Left lobe of liver (tissue), 2 donors: ENCODE data around the gene VCL. TPM values are rescaled to one million over a fixed set of nuclear protein-coding genes. Genes with fewer than 3 reads are reported as not detected.
"Not testable (repeated sequence)": the region's sequence is repeated elsewhere in the genome, so short reads cannot be mapped to it uniquely, and the experiment has no call there.

ENCODE experiments used
- ATAC-seq: fragments of 200-7000 bp; cut with Tn5 transposase; one replicate; pipeline ENCODE4 v1.9.1; 2020; ENCODE audit warnings: mild to moderate bottlenecking, moderate library complexity
- DNase-seq: peaks from one replicate; pipeline ENCODE4 v3.0.0-alpha.2; 2020; ENCODE audit warnings: low spot score
- total RNA-seq: library from RNA; stranded (reverse); gene quantifications from one replicate; pipeline ENCODE4 v1.2.1, GENCODE V29; 2021
- donor health status: DM: no; HTN: no; CAD: no; lungs with moderate emphysema.
- donor health status: DM: no; HTN: yes; CAD: no.

The VCL gene
- total RNA-seq, 1 donor from 2014 or later = 14.5 TPM

DNA sequence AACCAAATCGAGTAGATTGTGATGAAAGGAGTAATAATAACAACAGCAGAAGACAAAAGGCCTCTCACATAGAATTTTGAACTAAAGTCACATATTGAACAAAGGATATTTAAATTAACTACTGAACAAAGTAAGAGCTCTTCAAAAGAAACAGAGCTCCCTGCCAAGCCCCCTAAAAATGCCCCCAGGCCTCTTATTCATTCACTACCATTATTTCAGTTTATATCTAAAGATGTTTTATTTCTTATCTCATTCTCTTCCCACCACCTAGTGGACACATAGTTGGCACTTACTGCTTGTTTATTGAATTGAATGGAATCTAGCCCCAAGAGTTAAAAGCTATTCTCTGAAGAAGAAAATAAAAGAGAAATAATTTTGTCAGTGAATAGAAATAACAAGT is 37.4 kb downstream of the VCL start:
- no peak for DNase-seq

DNA sequence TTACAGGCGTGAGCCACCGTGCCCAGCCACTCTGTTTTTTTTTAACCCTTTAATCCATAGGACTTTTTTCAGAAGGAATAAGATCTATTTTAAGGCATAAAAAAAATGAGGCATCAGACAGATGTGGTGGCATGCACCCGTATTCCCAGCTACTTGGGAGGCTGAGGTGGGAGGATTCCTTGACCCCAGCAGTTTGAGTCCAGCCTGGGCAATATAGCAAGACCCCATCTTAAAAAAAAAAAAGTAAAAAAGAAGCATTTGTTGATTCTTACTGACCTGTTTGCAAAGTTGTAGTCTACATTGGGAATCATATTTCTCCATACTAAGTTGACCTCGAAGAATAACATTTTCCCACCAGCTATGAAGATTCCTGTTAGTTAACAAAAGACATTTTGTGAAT is 38.6 kb downstream of the VCL start:
- no peak for DNase-seq
- no peak for ATAC-seq

More for the DNA sequence above, 37.4 kb downstream of the VCL start:
- no peak for ATAC-seq

DNA sequence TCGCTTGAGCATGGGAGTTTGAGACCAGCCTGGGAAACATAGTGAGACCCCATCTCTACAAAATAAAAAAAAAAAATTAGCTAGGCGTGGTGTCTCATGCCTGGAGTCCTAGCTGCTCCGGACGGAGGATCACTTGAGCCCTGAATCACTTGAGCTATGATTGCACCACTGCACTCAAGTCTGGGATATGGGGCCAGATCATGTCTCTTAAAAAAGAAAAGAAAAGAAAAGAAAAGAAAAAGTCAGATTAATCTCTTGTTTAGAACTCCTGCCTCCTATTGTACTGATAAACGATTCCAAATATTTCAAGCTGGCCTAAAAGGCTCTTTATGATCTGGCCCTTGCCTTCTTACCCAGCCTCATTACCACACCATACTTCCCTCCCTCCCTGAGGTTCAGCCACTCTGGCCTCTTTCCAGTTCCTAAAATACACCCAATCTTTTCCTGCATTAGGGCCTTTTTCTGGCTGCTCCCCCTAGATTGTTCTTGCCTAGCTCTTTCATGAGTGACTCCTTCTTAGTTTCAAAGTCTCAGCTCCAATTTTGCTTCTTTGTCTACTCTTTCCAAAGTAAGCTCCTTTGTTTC is 41.7 kb downstream of the VCL start:
- ATAC-seq (peak; percentile 29), DNase-seq (no peak)

- DNase-seq = no peak
- ATAC-seq = no peak
Measured at GRCh38 chr10:74040200-74041126, 42.5 kb downstream of the VCL start.

GRCh38 chr10:74044419-74044818 is 46.5 kb downstream of the VCL start:
- DNase-seq = no peak

DNA sequence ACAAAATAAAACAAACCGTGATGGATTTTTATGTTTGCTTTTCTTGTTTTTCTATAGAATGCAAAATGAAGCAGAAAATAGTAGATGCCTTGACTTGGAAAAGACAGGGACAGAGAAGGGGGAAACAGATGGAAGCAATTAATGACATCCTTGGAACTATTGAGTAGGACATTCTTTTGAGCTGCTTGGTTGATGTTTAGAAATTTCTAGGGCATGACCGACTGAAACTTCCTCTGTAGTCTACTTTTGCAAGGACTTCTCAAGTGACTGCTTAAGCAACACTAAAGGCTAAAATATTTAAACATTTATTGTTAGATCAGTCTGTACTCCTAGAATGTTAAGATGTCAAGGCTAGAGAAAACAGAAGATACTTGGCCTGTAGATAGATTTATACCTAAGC is 49.4 kb downstream of the VCL start:
- no peak for DNase-seq
- ATAC-seq = no peak

More at GRCh38 chr10:74044419-74044818, 46.5 kb downstream of the VCL start:
- ATAC-seq = no peak

DNA sequence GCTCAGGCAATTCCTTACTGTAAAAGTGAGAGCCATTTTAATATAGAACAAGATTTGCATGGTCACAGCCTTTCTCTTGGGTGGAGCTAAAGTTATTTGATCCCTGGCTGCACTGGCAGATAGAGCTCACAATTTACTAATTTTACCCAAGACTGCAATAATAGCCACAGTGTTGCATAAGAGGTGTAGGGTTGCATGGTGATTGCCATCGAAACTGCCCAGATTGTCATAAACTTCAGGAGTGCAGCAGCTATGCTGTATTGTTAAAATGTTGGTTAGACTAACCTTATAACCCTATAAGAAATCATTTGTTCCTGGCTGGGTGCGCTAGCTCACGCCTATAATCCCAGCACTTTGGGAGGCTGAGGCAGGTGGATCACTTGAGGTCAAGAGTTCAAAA is 50.0 kb downstream of the VCL start:
- DNase-seq (no peak), ATAC-seq (peak; percentile 61)

GRCh38 chr10:74048433-74048832 is 50.5 kb downstream of the VCL start:
- DNase-seq (no peak), ATAC-seq (peak; percentile 19)

GRCh38 chr10:74049955-74050354 is 52.0 kb downstream of the VCL start:
- no peak for DNase-seq
- ATAC-seq = no peak

DNA sequence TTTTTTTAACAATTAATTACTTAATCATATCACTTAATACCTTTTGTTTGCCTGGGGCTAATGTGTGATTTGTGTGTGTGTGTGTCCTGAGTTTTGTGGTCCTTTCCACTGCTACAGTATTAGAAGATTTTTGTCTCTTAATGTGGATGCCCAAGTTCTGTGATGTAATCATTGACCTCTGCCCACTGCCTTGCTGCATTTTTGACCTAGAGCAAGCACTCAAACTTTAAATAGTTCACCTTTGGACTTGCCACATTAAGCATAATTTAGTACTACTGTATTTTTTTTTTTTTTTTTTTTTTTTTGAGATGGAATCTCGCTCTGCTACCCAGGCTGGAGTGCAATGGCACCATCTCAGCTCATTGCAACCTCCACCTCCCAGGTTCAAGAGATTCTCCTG is 52.7 kb downstream of the VCL start:
- ATAC-seq (peak; percentile 83), DNase-seq (no peak)

DNA sequence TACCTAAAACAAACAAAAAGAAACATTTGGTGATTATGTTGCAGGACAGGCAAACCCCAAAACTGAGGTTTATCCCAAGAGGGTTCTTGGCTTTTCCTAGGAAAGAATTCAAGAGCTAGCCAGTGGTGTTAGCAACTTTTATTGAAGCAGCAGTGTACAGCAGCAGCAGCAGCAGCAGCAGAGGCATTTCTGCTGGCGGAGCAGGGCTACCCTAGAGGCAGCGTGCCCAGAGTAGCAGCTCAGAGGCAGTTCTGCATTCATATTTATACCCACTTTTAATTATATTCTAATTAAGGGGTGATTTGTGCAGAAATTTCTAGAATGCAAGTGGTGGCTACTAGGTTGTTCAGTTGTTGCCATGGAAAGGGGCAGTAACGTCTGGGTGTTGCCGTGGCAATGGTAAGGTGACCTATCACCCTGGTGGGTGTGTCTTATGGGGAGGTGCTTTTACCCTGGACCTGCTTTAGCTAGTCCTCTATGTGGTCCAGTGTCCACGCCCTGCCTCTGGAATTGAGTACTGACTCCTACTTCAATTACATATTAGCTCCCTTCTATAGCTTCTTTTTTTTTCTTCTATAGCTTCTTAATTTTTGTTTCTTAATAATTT is 53.9 kb downstream of the VCL start:
- ATAC-seq = peak; percentile 49
- no peak for DNase-seq

- ATAC-seq (no peak), DNase-seq (no peak)
Measured at GRCh38 chr10:74052994-74053393, 55.1 kb downstream of the VCL start.

- DNase-seq (no peak), ATAC-seq (no peak)
Measured at GRCh38 chr10:74055383-74056049, 57.6 kb downstream of the VCL start.

DNA sequence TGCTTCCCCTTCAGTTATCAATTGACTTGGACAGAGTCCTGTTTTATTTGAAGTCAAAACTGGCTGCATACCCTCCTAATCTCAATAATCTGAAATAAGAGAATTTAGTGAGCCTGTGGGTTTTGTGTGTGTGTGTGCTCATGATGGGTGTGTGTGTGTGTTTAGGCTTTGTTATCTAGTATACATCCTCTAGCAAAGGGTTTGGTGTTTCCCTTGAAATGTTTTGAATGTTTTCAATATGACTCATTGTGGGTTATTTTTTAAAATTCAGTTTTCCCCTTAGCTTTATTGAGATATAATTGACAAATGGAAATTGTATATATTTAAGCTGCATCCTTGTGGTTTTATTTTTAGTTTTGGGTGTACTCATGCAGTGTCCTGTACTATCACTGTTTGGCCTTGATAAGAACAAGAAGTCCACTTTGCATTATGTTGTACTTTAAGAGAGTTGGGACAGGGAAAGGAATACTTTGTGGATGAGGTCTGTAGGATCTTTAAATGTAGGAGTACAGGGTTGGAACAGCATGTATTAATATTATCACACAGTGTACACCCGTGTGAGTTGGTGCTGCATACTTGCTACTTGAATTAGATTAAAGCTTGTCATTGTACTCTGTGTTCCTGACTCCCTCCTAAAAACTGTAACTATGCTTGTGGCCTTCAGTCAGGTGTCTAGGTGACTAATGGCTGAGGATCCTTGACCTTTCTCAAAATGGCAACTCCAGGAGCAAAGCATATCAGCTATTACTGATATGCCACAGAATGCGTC is 58.3 kb downstream of the VCL start:
- no peak for ATAC-seq
- DNase-seq = no peak

GRCh38 chr10:74058071-74058470 is 60.2 kb downstream of the VCL start:
- no peak for ATAC-seq
- no peak for DNase-seq

DNA sequence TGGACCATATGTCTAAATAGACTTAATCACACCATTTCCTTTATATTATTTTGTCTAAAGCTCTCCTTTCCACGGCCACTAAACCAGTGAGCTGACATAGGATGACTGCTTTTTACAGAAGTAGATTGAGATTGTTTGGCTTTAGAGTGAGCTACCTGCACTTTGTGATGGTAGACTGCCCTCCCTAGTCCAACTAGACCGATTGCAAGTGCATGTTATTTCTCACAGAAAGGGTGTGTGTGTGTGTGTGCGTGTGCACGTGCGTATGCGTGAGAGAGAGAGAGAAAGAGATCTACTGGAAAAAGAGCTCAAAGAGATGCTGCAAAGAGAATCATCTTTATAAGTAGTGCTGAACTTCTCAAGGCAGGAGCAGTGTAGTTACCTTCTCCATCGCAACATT is 60.7 kb downstream of the VCL start:
- DNase-seq (no peak), ATAC-seq (peak; percentile 88)

GRCh38 chr10:74061104-74061503 is 63.2 kb downstream of the VCL start:
- ATAC-seq (no peak), DNase-seq (no peak)

DNA sequence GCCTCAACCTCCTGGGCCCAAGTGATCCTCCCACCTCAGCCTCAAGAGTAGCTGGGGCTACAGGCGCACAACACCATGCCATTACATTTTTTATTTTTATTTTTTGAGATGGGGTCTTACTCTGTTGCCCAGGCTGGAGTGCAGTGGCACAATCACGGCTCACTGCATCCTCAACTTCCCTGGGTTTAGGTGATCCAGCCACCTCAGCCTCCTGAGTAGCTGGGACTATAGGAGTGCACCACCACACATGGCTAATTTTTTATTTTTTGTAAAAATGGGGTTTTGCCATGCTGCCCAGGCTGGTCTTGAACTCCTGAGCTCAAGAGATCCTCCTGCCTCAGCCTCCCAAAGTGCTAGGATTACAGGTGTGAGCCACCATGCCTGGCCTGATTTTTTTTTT is 64.1 kb downstream of the VCL start:
- ATAC-seq, DNase-seq: not testable (repeated sequence)

GRCh38 chr10:74063256-74063655 is 65.3 kb downstream of the VCL start:
- DNase-seq (no peak), ATAC-seq (no peak)
